Osteocyte (in vitro differentiated cells): ENCODE data around the gene GALNTL6. TPM values are rescaled to one million over a fixed set of nuclear protein-coding genes. Genes with fewer than 3 reads are reported as not detected.

ENCODE experiments used
- DNase-seq: peaks from one replicate; pipeline ENCODE4 v3.0.0; 2021; ENCODE audit warnings: mixed read lengths; ENCODE audit not compliant: unreplicated experiment; ENCODE audit errors: extremely low spot score
- H3K27ac Mint-ChIP-seq: one replicate; pipeline ENCODE4 v1.8.0; 2021; ENCODE audit warnings: mild to moderate bottlenecking, mixed read lengths; ENCODE audit not compliant: unreplicated experiment
- H3K27me3 Mint-ChIP-seq: one replicate; pipeline ENCODE4 v1.8.0; 2021; ENCODE audit warnings: mixed read lengths; ENCODE audit not compliant: unreplicated experiment
- H3K36me3 Mint-ChIP-seq: one replicate; pipeline ENCODE4 v1.8.0; 2021; ENCODE audit warnings: mixed read lengths; ENCODE audit not compliant: unreplicated experiment
- H3K4me1 Mint-ChIP-seq: one replicate; pipeline ENCODE4 v1.8.0; 2021; ENCODE audit warnings: mixed read lengths; ENCODE audit not compliant: unreplicated experiment
- H3K4me3 Mint-ChIP-seq: one replicate; pipeline ENCODE4 v1.8.0; 2021; ENCODE audit warnings: mild to moderate bottlenecking, moderate library complexity, mixed read lengths; ENCODE audit not compliant: unreplicated experiment
- H3K9me3 Mint-ChIP-seq: one replicate; pipeline ENCODE4 v1.8.0; 2021; ENCODE audit warnings: mixed read lengths; ENCODE audit not compliant: unreplicated experiment
- total RNA-seq: library from RNA; stranded (reverse); gene quantifications from 2 replicates; pipeline ENCODE4 v1.2.1, GENCODE V29; 2021
- TF ChIP-seq, protein P1 (sequence below): fragments of 200-600 bp; sonication (generic); IDR thresholded peaks from 2 replicates; pipeline ENCODE4 v1.5.0; 2021; ENCODE audit warnings: antibody characterized with exemption, mild to moderate bottlenecking, moderate library complexity

GALNTL6 gene
- total RNA-seq, 1 donor from 2014 or later: not detected

DNA sequence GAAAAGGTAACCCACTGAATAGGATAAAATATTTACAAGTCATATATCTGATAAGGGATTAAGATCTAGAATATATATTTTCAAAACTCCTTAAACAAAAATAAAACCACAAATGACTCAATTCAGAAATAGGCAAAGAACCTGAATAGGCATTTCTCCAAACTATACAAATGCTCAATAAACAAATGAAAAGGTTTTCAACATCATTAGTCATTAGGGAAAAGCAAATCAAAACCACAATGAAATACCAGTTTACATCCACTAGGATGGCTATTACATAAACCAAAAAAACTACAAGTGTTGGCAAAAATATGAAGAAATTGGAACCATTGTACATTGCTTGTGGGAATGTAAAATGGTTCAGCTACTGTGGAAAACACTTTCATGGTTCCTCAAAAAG, 1188.4 kb downstream of the GALNTL6 start:
- Mint-ChIP-seq H3K4me3 (no peak overlapping the region), H3K27me3 (no peaks in the 10 kb centered on the region), H3K36me3 (no peaks in the 10 kb centered on the region), H3K9me3 (peaks cover 4% of the 10 kb centered on the region), H3K4me1 (peaks cover 33% of the 10 kb centered on the region), H3K27ac (no peak overlapping the region)
- TF ChIP-seq, protein P1, sequence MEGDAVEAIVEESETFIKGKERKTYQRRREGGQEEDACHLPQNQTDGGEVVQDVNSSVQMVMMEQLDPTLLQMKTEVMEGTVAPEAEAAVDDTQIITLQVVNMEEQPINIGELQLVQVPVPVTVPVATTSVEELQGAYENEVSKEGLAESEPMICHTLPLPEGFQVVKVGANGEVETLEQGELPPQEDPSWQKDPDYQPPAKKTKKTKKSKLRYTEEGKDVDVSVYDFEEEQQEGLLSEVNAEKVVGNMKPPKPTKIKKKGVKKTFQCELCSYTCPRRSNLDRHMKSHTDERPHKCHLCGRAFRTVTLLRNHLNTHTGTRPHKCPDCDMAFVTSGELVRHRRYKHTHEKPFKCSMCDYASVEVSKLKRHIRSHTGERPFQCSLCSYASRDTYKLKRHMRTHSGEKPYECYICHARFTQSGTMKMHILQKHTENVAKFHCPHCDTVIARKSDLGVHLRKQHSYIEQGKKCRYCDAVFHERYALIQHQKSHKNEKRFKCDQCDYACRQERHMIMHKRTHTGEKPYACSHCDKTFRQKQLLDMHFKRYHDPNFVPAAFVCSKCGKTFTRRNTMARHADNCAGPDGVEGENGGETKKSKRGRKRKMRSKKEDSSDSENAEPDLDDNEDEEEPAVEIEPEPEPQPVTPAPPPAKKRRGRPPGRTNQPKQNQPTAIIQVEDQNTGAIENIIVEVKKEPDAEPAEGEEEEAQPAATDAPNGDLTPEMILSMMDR: no peak
- DNase-seq: no peak

DNA sequence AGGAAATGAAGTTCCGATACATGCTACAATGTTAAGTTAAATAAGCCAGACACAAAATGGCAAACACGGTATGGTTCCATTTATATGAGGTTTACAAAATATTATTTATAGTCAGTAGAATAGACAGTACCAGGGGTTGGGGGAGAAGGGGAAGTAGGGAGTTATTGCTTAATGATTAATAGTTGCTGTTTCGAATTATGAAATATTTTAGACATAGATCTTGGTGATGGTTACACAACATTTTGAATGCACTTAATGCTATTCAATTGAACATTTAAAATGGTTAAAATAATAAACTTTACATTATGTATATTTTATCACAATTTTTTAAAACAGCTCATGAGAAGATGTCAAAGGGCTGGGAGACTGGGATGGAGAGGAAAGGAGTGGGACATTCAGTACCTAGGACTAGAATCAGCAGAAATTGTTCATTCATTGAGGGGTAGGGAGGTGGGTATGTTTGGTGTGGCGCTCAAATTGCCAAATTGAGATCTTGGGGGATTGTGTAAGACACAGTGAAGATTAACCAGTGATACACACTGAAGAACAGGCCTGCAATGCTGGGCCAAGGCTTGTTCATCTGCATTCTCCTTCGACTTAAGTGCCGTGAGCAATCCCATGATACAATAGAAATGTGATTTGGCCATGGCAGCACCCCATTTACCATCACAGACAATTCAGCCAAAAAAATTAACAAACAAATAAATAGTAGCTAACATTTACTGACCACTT, 1189.8 kb downstream of the GALNTL6 start:
- DNase-seq: no peak
- peaks cover 28% of the 10 kb centered on the region for H3K4me1 Mint-ChIP-seq
- TF ChIP-seq, protein P1: no peak
- no peaks in the 10 kb centered on the region for H3K36me3 Mint-ChIP-seq
- no peak overlapping the region for H3K4me3 Mint-ChIP-seq
- H3K27me3 Mint-ChIP-seq: no peaks in the 10 kb centered on the region
- peaks cover 4% of the 10 kb centered on the region for H3K9me3 Mint-ChIP-seq
- no peak overlapping the region for H3K27ac Mint-ChIP-seq

DNA sequence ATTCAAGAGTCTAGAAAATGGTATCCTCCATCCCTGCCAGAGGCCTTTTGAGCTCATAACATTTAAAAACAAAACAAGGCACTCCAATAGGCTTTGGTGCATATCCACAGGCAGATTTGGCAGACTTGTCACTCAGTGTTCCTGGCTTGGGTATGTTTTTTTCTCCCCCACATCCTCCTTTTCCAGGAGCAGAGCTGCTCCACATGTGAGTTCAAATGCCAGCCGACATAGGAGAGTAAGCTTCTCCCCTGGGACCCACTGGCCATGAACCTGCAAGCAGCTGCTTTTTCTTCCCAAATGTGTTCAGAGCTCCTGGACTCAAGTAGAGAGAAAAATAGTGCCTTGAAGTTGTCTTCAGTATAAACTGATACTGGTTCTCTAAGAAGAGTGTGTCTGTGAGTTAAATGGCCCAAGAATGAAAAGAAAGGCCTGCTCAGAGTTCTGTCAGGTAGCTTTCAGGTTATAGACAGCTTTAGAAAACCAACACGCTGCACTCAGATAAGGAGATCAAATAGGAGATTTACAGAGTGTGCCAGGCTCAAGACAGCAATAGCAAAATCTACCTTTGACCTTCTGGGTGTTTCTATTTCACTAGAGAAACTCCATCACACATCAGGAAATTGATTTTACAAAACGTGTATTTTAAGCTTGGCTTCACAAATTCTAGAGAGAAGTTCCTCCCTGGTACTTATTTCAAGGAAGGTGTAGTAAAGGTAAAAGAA, 1192.9 kb downstream of the GALNTL6 start:
- no peak for DNase-seq
- Mint-ChIP-seq H3K27ac (peak overlapping the region; percentile 31), H3K4me3 (no peak overlapping the region), H3K36me3 (no peaks in the 10 kb centered on the region), H3K9me3 (no peaks in the 10 kb centered on the region), H3K4me1 (peaks cover 14% of the 10 kb centered on the region), H3K27me3 (no peaks in the 10 kb centered on the region)
- TF ChIP-seq, protein P1: no peak

DNA sequence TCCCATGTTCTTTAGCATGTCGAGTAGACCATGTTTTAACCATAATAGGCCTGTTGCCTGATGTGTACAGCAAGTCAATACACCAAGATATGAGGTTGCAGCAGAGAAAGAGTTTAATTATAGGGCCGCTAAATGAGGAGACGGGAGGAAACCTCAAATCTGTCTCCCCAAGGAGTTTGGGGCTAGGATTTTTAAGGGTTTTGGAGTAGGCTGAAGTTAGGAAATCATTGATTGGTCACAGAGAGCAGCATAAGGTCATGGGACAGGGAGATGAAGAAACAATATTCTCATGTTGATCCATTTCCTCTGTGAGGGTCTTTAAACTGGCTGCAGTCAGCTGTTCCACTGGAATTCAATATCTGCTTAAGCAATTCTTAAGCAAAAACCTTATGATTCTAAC, 1195.2 kb downstream of the GALNTL6 start:
- Mint-ChIP-seq H3K4me1 (peaks cover 8% of the 10 kb centered on the region), H3K36me3 (no peaks in the 10 kb centered on the region), H3K27ac (no peak overlapping the region), H3K27me3 (no peaks in the 10 kb centered on the region), H3K4me3 (no peak overlapping the region), H3K9me3 (no peaks in the 10 kb centered on the region)
- TF ChIP-seq, protein P1: no peak
- no peak for DNase-seq

DNA sequence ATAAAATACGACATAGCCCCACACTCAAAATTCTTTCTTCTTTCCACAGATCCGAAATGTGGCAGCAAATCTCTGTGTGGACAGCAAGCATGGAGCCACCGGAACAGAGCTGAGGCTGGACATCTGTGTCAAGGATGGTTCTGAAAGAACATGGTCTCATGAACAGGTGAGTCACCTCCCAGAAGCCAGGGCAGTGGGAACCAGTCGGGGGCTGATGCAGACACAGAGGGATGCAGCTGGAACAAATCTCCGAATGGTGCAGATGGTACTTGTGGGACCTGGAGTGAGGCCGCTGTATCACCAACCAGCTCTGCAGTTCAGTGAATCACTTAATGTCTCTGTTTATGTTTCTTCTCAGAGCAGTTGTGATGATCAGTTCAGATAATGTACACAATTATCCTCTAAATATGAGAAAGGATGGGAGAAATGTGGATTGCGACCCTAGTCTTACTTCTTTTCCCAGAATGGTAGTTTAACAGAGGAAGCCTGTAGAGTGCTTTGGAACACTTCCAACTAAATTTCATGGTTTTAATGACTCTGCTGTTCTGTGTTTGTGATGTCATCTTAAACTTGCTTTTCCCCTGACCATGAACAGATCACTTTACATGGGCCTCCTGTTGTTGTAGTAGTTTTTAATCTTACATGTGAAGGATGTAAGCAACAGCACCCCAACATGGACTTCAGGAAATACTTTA, 1196.1 kb downstream of the GALNTL6 start:
- Mint-ChIP-seq H3K27ac (no peak overlapping the region), H3K27me3 (no peaks in the 10 kb centered on the region), H3K4me3 (no peak overlapping the region), H3K4me1 (peaks cover 16% of the 10 kb centered on the region), H3K36me3 (no peaks in the 10 kb centered on the region), H3K9me3 (no peaks in the 10 kb centered on the region)
- DNase-seq: no peak
- TF ChIP-seq, protein P1: no peak
